Psoas muscle (tissue), 8 donors: ENCODE data around the gene HAGHL. TPM values are rescaled to one million over a fixed set of nuclear protein-coding genes. Genes with fewer than 3 reads are reported as not detected.

Experiments used
- ATAC-seq, 4 donors: fragments of 200-7000 bp; cut with Tn5 transposase; one replicate each; pipeline ENCODE4 v1.9.1; 2020; ENCODE audit warnings: moderate library complexity in 3 of 4, mild to moderate bottlenecking in 2 of 4
- DNase-seq, 2 donors: peaks; one replicate each; pipeline ENCODE4 v3.0.0-alpha.2; 2020
- H3K27ac ChIP-seq: fragments of 200-600 bp; one replicate; pipeline ENCODE4 v1.8.0; 2022
- H3K27me3 ChIP-seq, 3 donors: fragments of 200-600 bp in 1 of 3; one replicate each; pipeline versions ENCODE4 v1.6.1 to v1.8.0; 2013 to 2022; ENCODE audit warnings: low read length in 2 of 3, mild to moderate bottlenecking in 2 of 3, moderate library complexity in 1 of 3; ENCODE audit not compliant: insufficient read depth in 3 of 3
- H3K36me3 ChIP-seq, 2 donors: fragments of 200-600 bp in 1 of 2; one replicate each; pipeline versions ENCODE4 v1.6.1 to v1.8.0; 2013 to 2022; ENCODE audit warnings: low read depth in 1 of 2, mild to moderate bottlenecking in 1 of 2, moderate library complexity in 1 of 2; ENCODE audit not compliant: insufficient read depth in 1 of 2
- H3K4me1 ChIP-seq: fragments of 200-600 bp; one replicate; pipeline ENCODE4 v1.8.0; 2022
- H3K4me3 ChIP-seq: fragments of 200-600 bp; one replicate; pipeline ENCODE4 v1.8.0; 2022; ENCODE audit warnings: mild to moderate bottlenecking
- H3K9me3 ChIP-seq: fragments of 200-600 bp; one replicate; pipeline ENCODE4 v1.8.0; 2022
- CTCF ChIP-seq: fragments of 200-600 bp; IDR thresholded peaks from one replicate; pipeline ENCODE4 v1.8.0; 2022; ENCODE audit warnings: antibody characterized with exemption
- WGBS, 3 donors: extraction: QIAGEN DNeasy Blood & Tissue Kit; methylation state at CpG; one replicate each; pipeline versions ENCODE4 v1.1.6 to v1.1.7; 2013; 5-methylcytosine and 5-hydroxymethylcytosine counted together
- intact Hi-C, 2 donors: fragments of 100-400 bp; cut with DNase I; formaldehyde crosslinking; loops; one replicate each; pipeline versions ENCODE4 v1.11.0 to v1.14.2; 2022
- polyA plus RNA-seq, 3 donors: library from polyadenylated mRNA; stranded (reverse); fragments of 200-250 nt; gene quantifications; one replicate each; pipeline ENCODE4 v1.2.3, GENCODE V29; 2013
- total RNA-seq, 4 donors: library from RNA; stranded (reverse); fragmentation: NEBNext Ultra II Directional in 2 of 4; extraction: Animal tissue kit (Norgen Biotek cat#: 25700) in 2 of 4; gene quantifications; one replicate each; pipeline versions ENCODE4 v1.2.1 to v1.2.4, GENCODE V29; 2021 to 2023
- donor health status: healthy with polysubstance abuse.
- donor health status: DM: no; HTN: no; CAD: no; lungs with moderate emphysema.
- donor health status: Bipolar disorder and iron deficiency.
- donor health status: healthy.
- donor health status: DM: yes; HTN: yes; CAD: no.
- donor health status: DM: no; HTN: no; CAD: no.
- donor health status: DM: no; HTN: no; CAD: no.
- donor health status: DM: yes; HTN: yes; CAD: no.

The HAGHL gene
- total and polyA plus RNA-seq, 7 donors, result 0.38 to 4.4 (median 0.58) TPM

- ATAC-seq, result no peak
- intact Hi-C loops, result no loop called here
- no peak for DNase-seq
Observed at GRCh38 chr16:778447-778846, 51.5 kb downstream of the HAGHL start.

GRCh38 chr16:778909-779527 lies 52.1 kb downstream of the HAGHL start:
- intact Hi-C loops, result no loop called here

More at GRCh38 chr16:778447-778846, 51.5 kb downstream of the HAGHL start:
- Histone ChIP-seq H3K27ac (no peak overlapping the region), H3K4me1 (no peaks in the 10 kb centered on the region), H3K9me3 (no peaks in the 10 kb centered on the region), H3K36me3 (no peaks in the 10 kb centered on the region), H3K4me3 (no peak overlapping the region), H3K27me3 (peaks cover 0 to 70% (median 12%) of the 10 kb centered on the region in 3 donors)
- no peak for TF ChIP-seq CTCF
- WGBS, 3 donors, result 48 to 55% (median 53%) methylated on average over 11 of the region's 11 CpGs

More at GRCh38 chr16:778909-779527, 52.1 kb downstream of the HAGHL start:
- Histone ChIP-seq H3K27ac (no peak overlapping the region), H3K4me3 (no peak overlapping the region), H3K9me3 (no peaks in the 10 kb centered on the region), H3K27me3 (peaks cover 0 to 74% (median 12%) of the 10 kb centered on the region in 3 donors), H3K4me1 (no peaks in the 10 kb centered on the region), H3K36me3 (no peaks in the 10 kb centered on the region)
- ATAC-seq (no peak), DNase-seq (no peak)
- no peak for TF ChIP-seq CTCF
- WGBS, 3 donors, result 80 to 84% (median 81%) methylated on average over 6 of the region's 6 CpGs

Other genes starting within 250 kb of the HAGHL start
- 10 to 100 TPM; 15.5 to 32.1 (median 26.8) TPM for gene CAPN15, start 199.4 kb upstream of the HAGHL start, total RNA-seq
- gene CAPN15, start 199.4 kb upstream of the HAGHL start, polyA plus RNA-seq, result 10 to 100 TPM; 14.9 to 26.4 (median 22.6) TPM
- not detected for gene PRR35, start 166.7 kb upstream of the HAGHL start, total RNA-seq
- not detected for gene PRR35, start 166.7 kb upstream of the HAGHL start, polyA plus RNA-seq
- gene NHLRC4, start 160.1 kb upstream of the HAGHL start, total RNA-seq, result under 1 TPM in 3 of 4 donors, not detected in 1; 0.19 to 0.39 (median 0.27) TPM
- gene NHLRC4, start 160.1 kb upstream of the HAGHL start, polyA plus RNA-seq, result under 1 TPM; 0.06 to 0.38 (median 0.27) TPM
- 10 to 100 TPM; 18.3 to 26.3 (median 22.0) TPM for gene PIGQ, start 157.1 kb upstream of the HAGHL start, total RNA-seq
- 10 to 100 TPM; 26.5 to 39.9 (median 27.2) TPM for gene PIGQ, start 157.1 kb upstream of the HAGHL start, polyA plus RNA-seq
- 10 to 100 TPM; 12.3 to 20.2 (median 14.4) TPM for gene RAB40C, start 137.0 kb upstream of the HAGHL start, total RNA-seq
- gene RAB40C, start 137.0 kb upstream of the HAGHL start, polyA plus RNA-seq, result 10 to 100 TPM; 14.7 to 16.3 (median 15.7) TPM
- gene WFIKKN1, start 96.1 kb upstream of the HAGHL start, total RNA-seq, result 1 to 10 TPM in 2 of 4 donors, under 1 TPM in 2; 0.30 to 2.0 (median 0.82) TPM
- under 1 TPM; 0.31 to 0.61 (median 0.36) TPM for gene WFIKKN1, start 96.1 kb upstream of the HAGHL start, polyA plus RNA-seq
- 10 to 100 TPM; 42.4 to 55.6 (median 48.4) TPM for gene METTL26, start 90.8 kb upstream of the HAGHL start, total RNA-seq
- 10 to 100 TPM; 90.8 to 97.8 (median 96.4) TPM for gene METTL26, start 90.8 kb upstream of the HAGHL start, polyA plus RNA-seq
- gene MCRIP2, start 85.3 kb upstream of the HAGHL start, total RNA-seq, result 10 to 100 TPM; 61.6 to 80.2 (median 68.9) TPM
- gene MCRIP2, start 85.3 kb upstream of the HAGHL start, polyA plus RNA-seq, result 100 to 1,000 TPM in 2 of 3 donors, 10 to 100 TPM in 1; 95.1 to 124 (median 108) TPM
- gene WDR90, start 77.7 kb upstream of the HAGHL start, total RNA-seq, result 1 to 10 TPM; 4.0 to 9.6 (median 8.1) TPM
- gene WDR90, start 77.7 kb upstream of the HAGHL start, polyA plus RNA-seq, result 1 to 10 TPM; 5.6 to 9.7 (median 6.4) TPM
- gene RHOT2, start 59.0 kb upstream of the HAGHL start, total RNA-seq, result 10 to 100 TPM; 38.8 to 56.8 (median 48.8) TPM
- gene RHOT2, start 59.0 kb upstream of the HAGHL start, polyA plus RNA-seq, result 10 to 100 TPM; 47.7 to 75.8 (median 52.6) TPM
- under 1 TPM; 0.13 to 0.42 (median 0.29) TPM for gene RHBDL1, start 51.4 kb upstream of the HAGHL start, total RNA-seq
- under 1 TPM; 0.06 to 0.08 (median 0.08) TPM for gene RHBDL1, start 51.4 kb upstream of the HAGHL start, polyA plus RNA-seq
- gene STUB1, start 46.7 kb upstream of the HAGHL start, total RNA-seq, result 100 to 1,000 TPM; 108 to 150 (median 115) TPM
- gene STUB1, start 46.7 kb upstream of the HAGHL start, polyA plus RNA-seq, result 100 to 1,000 TPM; 127 to 147 (median 134) TPM
- gene JMJD8, start 42.8 kb upstream of the HAGHL start, total RNA-seq, result 10 to 100 TPM; 19.1 to 27.5 (median 23.1) TPM
- gene JMJD8, start 42.8 kb upstream of the HAGHL start, polyA plus RNA-seq, result 10 to 100 TPM; 25.5 to 63.5 (median 41.5) TPM
- 10 to 100 TPM in 3 of 4 donors, 1 to 10 TPM in 1; 9.9 to 15.0 (median 12.1) TPM for gene WDR24, start 36.7 kb upstream of the HAGHL start, total RNA-seq
- 10 to 100 TPM in 1 of 3 donors, 1 to 10 TPM in 2; 5.2 to 15.8 (median 8.8) TPM for gene WDR24, start 36.7 kb upstream of the HAGHL start, polyA plus RNA-seq
- under 1 TPM in 2 of 4 donors, not detected in 2; 0.08 TPM for gene FBXL16, start 21.3 kb upstream of the HAGHL start, total RNA-seq
- gene FBXL16, start 21.3 kb upstream of the HAGHL start, polyA plus RNA-seq, result under 1 TPM; 0.04 to 0.16 (median 0.10) TPM
- 10 to 100 TPM; 19.6 to 25.8 (median 22.8) TPM for gene METRN, start 12.0 kb upstream of the HAGHL start, total RNA-seq
- gene METRN, start 12.0 kb upstream of the HAGHL start, polyA plus RNA-seq, result 10 to 100 TPM; 17.9 to 28.0 (median 27.4) TPM
- gene ANTKMT, start 6.0 kb upstream of the HAGHL start, total RNA-seq, result 10 to 100 TPM; 30.9 to 45.6 (median 34.5) TPM
- 10 to 100 TPM; 16.1 to 56.0 (median 26.3) TPM for gene ANTKMT, start 6.0 kb upstream of the HAGHL start, polyA plus RNA-seq
- gene CCDC78, start 663 bp upstream of the HAGHL start, total RNA-seq, result under 1 TPM in 1 of 4 donors, not detected in 3; 0.11 TPM
- gene CCDC78, start 663 bp upstream of the HAGHL start, polyA plus RNA-seq, result under 1 TPM in 2 of 3 donors, not detected in 1; 0.12 to 0.16 TPM
- gene CIAO3, start 13.9 kb downstream of the HAGHL start, total RNA-seq, result 10 to 100 TPM; 12.3 to 25.9 (median 23.6) TPM
- gene CIAO3, start 13.9 kb downstream of the HAGHL start, polyA plus RNA-seq, result 10 to 100 TPM; 26.7 to 43.0 (median 38.9) TPM
- under 1 TPM in 1 of 4 donors, not detected in 3; 0.17 TPM for gene MSLN, start 33.6 kb downstream of the HAGHL start, total RNA-seq
- gene MSLN, start 33.6 kb downstream of the HAGHL start, polyA plus RNA-seq, result under 1 TPM; 0.03 to 0.10 (median 0.08) TPM
- gene RPUSD1, start 61.3 kb downstream of the HAGHL start, total RNA-seq, result 10 to 100 TPM in 1 of 4 donors, 1 to 10 TPM in 3; 4.4 to 10.9 (median 7.6) TPM
- gene RPUSD1, start 61.3 kb downstream of the HAGHL start, polyA plus RNA-seq, result 10 to 100 TPM; 11.7 to 25.7 (median 25.2) TPM
- 1 to 10 TPM; 2.5 to 4.5 (median 4.0) TPM for gene CHTF18, start 61.5 kb downstream of the HAGHL start, total RNA-seq
- gene CHTF18, start 61.5 kb downstream of the HAGHL start, polyA plus RNA-seq, result 1 to 10 TPM; 1.7 to 8.4 (median 2.2) TPM
- not detected for gene GNG13, start 73.6 kb downstream of the HAGHL start, total RNA-seq
- not detected for gene GNG13, start 73.6 kb downstream of the HAGHL start, polyA plus RNA-seq
- 1 to 10 TPM; 4.0 to 9.0 (median 6.8) TPM for gene LMF1, start 243.9 kb downstream of the HAGHL start, total RNA-seq
- gene LMF1, start 243.9 kb downstream of the HAGHL start, polyA plus RNA-seq, result 1 to 10 TPM; 1.9 to 2.7 (median 2.7) TPM